ENCODE measurements around the gene TM4SF18.

- TF ChIP-seq ZNF274 (IDR thresholded peaks at IDR 0.05; ENCODE audit: low read depth, low read length) (no peak), SUZ12 (IDR thresholded peaks at IDR 0.05; ENCODE audit: extremely low read depth, insufficient read depth, insufficient read length) (no peak), YY1 (IDR thresholded peaks at IDR 0.05; ENCODE audit: insufficient read depth, insufficient read length) (no peak)
Observed at GRCh38 chr3:149373235-149374125, 40.0 kb upstream of the TM4SF18 start.

All from NT2/D1 (cell line).